ENCODE data around the gene OPHN1. TPM values are rescaled to one million over a fixed set of nuclear protein-coding genes. Genes with fewer than 3 reads are reported as not detected.
A peak's percentile ranks its signal among the peaks of the same experiment; 100 is the strongest.

Gene OPHN1
- total and polyA plus RNA-seq, 2 experiments from 2014 or later, result 4.5 to 5.6 TPM

DNA sequence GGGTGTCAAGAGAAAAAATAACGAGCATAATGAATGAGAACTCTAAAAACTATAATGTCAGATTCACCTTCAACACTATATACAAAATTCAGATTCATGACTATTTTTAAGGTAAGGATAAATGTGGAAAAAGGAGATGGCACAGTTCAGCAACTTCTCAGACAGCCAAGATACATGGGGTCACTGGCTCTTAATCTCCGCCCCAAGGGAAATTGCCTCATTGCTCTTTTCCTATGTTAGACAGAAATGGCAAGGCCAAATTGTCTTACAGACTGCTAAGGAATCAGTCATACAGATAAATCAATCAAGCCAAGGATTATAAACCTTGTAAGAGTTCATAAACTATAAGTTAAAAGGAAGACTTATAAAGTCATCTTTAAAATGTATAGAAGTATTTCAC, 183.4 kb downstream of the OPHN1 start:
- H2AFZ ChIP-seq, result no peak overlapping the region
- 76% methylated on average over 2 of the region's 2 CpGs for WGBS (ENCODE audit: low lambda C conversion rate, missing lambda C conversion rate)
- no peak for DNase-seq (ENCODE audit: low spot score)

DNA sequence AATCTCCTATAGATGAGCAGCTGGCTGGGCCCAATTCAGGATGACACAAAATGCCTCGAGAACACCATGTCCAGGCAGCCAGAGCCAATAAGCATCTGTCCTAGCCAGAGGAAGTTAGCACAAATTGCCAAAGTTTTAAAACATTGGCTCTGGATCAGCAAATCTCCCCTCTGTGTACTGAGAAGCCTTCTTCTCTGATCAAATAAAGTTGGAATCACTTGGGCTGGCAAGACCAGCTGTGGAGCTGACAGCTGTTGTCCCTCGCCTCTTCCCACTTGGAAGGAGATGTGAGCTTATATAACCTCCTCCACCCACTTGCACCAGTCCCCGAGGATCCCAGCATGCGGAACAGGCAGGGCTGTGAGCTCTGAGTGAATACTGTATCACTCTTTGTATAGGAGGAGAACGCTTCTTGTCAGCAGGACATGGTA, 183.9 kb downstream of the OPHN1 start:
- Histone ChIP-seq H3K36me3 (replicated peaks; ENCODE audit: insufficient read depth, low read depth) (no peaks in the 10 kb centered on the region), H2AFZ (no peak overlapping the region), H3K9me2 (replicated peaks; ENCODE audit: insufficient read depth) (no peaks in the 10 kb centered on the region), H3K4me1 (ENCODE audit: insufficient read depth) (no peaks in the 10 kb centered on the region), H3K9me3 (ENCODE audit: low read depth) (no peaks in the 10 kb centered on the region), H3K27ac (no peak overlapping the region), H4K20me1 (ENCODE audit: insufficient read depth, poor library complexity, severe bottlenecking) (no peaks in the 10 kb centered on the region), H3K4me2 (no peak overlapping the region), H3K79me2 (no peaks in the 10 kb centered on the region), H3K4me3 (no peak overlapping the region), H3K27me3 (no peaks in the 10 kb centered on the region)
- no peak for TF ChIP-seq EZH2phosphoT487 (IDR thresholded peaks at IDR 0.05; ENCODE audit: low read depth, severe bottlenecking, unreplicated experiment)
- no peak for TF ChIP-seq EZH2 (IDR thresholded peaks at IDR 0.05; ENCODE audit: borderline replicate concordance)
- no peak for DNase-seq (ENCODE audit: low spot score)
- WGBS (ENCODE audit: low lambda C conversion rate, missing lambda C conversion rate), result 70% methylated on average over 5 of the region's 5 CpGs

More for the DNA sequence above, 183.4 kb downstream of the OPHN1 start:
- TF ChIP-seq, protein P1, sequence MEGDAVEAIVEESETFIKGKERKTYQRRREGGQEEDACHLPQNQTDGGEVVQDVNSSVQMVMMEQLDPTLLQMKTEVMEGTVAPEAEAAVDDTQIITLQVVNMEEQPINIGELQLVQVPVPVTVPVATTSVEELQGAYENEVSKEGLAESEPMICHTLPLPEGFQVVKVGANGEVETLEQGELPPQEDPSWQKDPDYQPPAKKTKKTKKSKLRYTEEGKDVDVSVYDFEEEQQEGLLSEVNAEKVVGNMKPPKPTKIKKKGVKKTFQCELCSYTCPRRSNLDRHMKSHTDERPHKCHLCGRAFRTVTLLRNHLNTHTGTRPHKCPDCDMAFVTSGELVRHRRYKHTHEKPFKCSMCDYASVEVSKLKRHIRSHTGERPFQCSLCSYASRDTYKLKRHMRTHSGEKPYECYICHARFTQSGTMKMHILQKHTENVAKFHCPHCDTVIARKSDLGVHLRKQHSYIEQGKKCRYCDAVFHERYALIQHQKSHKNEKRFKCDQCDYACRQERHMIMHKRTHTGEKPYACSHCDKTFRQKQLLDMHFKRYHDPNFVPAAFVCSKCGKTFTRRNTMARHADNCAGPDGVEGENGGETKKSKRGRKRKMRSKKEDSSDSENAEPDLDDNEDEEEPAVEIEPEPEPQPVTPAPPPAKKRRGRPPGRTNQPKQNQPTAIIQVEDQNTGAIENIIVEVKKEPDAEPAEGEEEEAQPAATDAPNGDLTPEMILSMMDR (IDR thresholded peaks at IDR 0.05; ENCODE audit: poor library complexity), result no peak
- TF ChIP-seq EZH2phosphoT487 (IDR thresholded peaks at IDR 0.05; ENCODE audit: low read depth, severe bottlenecking, unreplicated experiment) (no peak), EZH2 (IDR thresholded peaks at IDR 0.05; ENCODE audit: borderline replicate concordance) (no peak)
- H3K27me3 ChIP-seq, result no peaks in the 10 kb centered on the region
- H3K9me2 ChIP-seq (replicated peaks; ENCODE audit: insufficient read depth), result no peaks in the 10 kb centered on the region
- H3K36me3 ChIP-seq (replicated peaks; ENCODE audit: insufficient read depth, low read depth), result no peaks in the 10 kb centered on the region
- no peak overlapping the region for H3K27ac ChIP-seq
- H3K4me3 ChIP-seq, result no peak overlapping the region
- no peaks in the 10 kb centered on the region for H3K9me3 ChIP-seq (ENCODE audit: low read depth)
- no peak overlapping the region for H3K4me2 ChIP-seq
- no peaks in the 10 kb centered on the region for H3K79me2 ChIP-seq
- no peaks in the 10 kb centered on the region for H3K4me1 ChIP-seq (ENCODE audit: insufficient read depth)
- H4K20me1 ChIP-seq (ENCODE audit: insufficient read depth, poor library complexity, severe bottlenecking), result no peaks in the 10 kb centered on the region

DNA sequence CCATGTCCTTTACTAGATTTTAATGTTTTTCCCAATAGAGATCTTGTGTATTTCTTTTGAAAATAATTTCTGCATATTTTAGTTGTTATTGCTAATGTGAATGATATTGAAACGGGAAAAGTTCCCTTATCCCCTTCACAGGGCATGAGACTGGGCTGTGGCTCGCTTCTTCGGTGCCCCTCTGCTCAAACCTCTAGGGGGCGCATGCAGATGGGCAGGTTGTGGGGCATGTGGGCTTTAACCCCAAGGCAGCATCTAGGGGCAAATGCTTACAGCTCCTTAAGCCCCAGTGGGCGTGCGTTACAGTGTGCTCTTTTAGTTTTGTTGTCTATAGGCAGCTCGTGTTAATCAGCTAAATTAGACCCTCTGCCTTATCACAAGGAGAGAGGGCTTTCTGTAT, 194.7 kb downstream of the OPHN1 start:
- Histone ChIP-seq H4K20me1 (ENCODE audit: insufficient read depth, poor library complexity, severe bottlenecking) (no peaks in the 10 kb centered on the region), H3K27ac (no peak overlapping the region), H3K4me1 (ENCODE audit: insufficient read depth) (no peaks in the 10 kb centered on the region), H3K9me3 (ENCODE audit: low read depth) (no peaks in the 10 kb centered on the region), H3K9me2 (replicated peaks; ENCODE audit: insufficient read depth) (no peaks in the 10 kb centered on the region), H3K4me3 (no peak overlapping the region), H3K27me3 (no peaks in the 10 kb centered on the region), H3K79me2 (no peaks in the 10 kb centered on the region), H3K4me2 (no peak overlapping the region), H3K36me3 (replicated peaks; ENCODE audit: insufficient read depth, low read depth) (no peaks in the 10 kb centered on the region), H2AFZ (no peak overlapping the region)
- WGBS (ENCODE audit: low lambda C conversion rate, missing lambda C conversion rate), result 74% methylated on average over 7 of the region's 7 CpGs
- TF ChIP-seq EZH2 (IDR thresholded peaks at IDR 0.05; ENCODE audit: borderline replicate concordance), result no peak
- TF ChIP-seq, protein P1 (IDR thresholded peaks at IDR 0.05; ENCODE audit: poor library complexity), result peak; percentile 2
- no peak for DNase-seq (ENCODE audit: low spot score)

DNA sequence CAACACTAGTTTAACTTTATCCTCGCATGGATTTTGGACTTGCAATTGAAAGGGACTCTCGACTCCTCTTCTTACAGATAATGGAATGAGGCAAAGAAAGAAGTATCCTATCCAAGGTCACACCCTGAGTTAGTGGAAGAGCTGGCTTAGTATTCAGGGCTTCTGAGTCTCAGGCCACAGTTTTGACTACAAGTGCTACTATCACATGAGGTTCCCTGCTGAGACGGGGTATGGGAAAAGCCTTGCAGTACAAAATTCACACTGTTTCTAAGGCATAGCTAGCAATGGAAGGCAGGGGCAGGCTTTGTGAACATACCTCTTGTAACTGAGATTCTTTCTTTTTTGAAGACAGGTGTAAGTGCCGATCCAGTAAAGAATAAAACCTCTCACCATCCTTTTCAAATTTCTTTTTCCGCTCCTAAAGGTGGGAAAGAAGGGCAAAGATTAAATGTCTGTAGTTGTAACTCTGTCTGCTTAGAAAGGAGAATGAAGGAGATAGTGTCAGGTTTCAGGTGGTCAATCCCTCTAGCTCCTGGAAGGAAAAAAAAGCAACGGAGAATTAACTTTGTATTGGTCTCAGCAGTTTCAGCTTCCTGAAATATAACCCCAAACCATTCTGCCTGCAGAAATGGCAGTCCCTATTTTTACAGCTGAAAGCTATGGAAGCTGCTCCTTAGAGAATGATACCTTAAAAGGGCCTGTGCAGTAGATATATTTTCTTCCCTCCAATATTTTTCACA, 199.0 kb downstream of the OPHN1 start:
- TF ChIP-seq EZH2phosphoT487 (IDR thresholded peaks at IDR 0.05; ENCODE audit: low read depth, severe bottlenecking, unreplicated experiment), result no peak
- TF ChIP-seq EZH2 (IDR thresholded peaks at IDR 0.05; ENCODE audit: borderline replicate concordance), result no peak
- TF ChIP-seq, protein P1 (IDR thresholded peaks at IDR 0.05; ENCODE audit: poor library complexity), result no peak
- Histone ChIP-seq H3K27me3 (no peaks in the 10 kb centered on the region), H3K4me3 (no peak overlapping the region), H3K4me1 (ENCODE audit: insufficient read depth) (no peaks in the 10 kb centered on the region), H3K9me2 (replicated peaks; ENCODE audit: insufficient read depth) (no peaks in the 10 kb centered on the region), H3K4me2 (no peak overlapping the region), H3K79me2 (no peaks in the 10 kb centered on the region), H3K36me3 (replicated peaks; ENCODE audit: insufficient read depth, low read depth) (no peaks in the 10 kb centered on the region), H2AFZ (no peak overlapping the region), H3K27ac (no peak overlapping the region), H4K20me1 (ENCODE audit: insufficient read depth, poor library complexity, severe bottlenecking) (no peaks in the 10 kb centered on the region), H3K9me3 (ENCODE audit: low read depth) (no peaks in the 10 kb centered on the region)
- WGBS (ENCODE audit: low lambda C conversion rate, missing lambda C conversion rate), result 61% methylated on average over 6 of the region's 6 CpGs
- no peak for DNase-seq (ENCODE audit: low spot score)

Data from hepatocyte (in vitro differentiated cells).